Measurements from ENCODE around the gene NDUFC1.
"Not testable (repeated sequence)": the region's sequence is repeated elsewhere in the genome, so short reads cannot be mapped to it uniquely, and the experiment has no call there.

The NDUFC1 gene

DNA sequence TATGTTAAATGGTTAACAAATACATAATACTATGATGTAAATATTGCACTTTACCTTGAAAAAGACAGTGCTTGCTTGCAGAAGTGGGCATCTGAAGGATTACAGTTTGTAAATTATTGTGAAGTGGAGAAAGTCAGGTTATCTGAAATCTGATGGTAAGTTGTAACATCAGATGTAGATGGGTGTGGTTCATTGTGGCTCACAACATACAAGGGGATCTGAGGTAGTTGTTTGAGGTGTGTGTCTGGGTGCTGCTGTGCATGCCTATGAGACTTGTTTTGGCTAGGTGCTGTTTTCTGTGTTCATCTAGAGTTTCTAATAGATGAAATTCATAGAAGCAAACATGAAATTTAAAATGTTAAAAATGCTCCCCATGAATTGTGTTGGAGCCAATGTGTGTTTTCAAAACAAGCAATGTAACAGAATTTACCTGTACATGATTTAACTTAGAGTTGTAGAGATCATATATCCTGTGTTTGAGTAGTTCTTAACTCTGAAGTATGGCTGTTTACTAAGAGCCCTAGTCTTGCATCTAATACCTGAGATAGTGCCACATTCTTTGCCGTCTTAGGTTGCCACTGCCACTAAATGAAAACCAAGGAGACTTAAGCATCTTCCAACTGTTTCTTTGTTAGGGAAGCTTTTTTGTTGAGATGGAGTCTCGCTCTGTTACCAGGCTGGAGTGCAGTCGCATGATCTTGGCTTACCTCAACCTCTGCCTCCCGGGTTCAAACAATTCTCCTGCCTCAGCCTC is 11.9 kb upstream of the NDUFC1 start:
- DNase-seq (ENCODE audit: low spot score in 2 of 2), result no peak
- Mint-ChIP-seq H3K9me3 (no peaks in the 10 kb centered on the region), H3K27ac (ENCODE audit: low read depth) (peak overlapping the region; percentile 90), H3K36me3 (ENCODE audit: insufficient read depth) (peaks cover 4% of the 10 kb centered on the region), H3K4me1 (peaks cover 60% of the 10 kb centered on the region), H3K4me3 (peak overlapping the region; percentile 15), H3K27me3 (no peaks in the 10 kb centered on the region)
- peak; percentile 87 for ATAC-seq (replicated peaks; ENCODE audit: extremely low read depth, poor library complexity, severe bottlenecking)

DNA sequence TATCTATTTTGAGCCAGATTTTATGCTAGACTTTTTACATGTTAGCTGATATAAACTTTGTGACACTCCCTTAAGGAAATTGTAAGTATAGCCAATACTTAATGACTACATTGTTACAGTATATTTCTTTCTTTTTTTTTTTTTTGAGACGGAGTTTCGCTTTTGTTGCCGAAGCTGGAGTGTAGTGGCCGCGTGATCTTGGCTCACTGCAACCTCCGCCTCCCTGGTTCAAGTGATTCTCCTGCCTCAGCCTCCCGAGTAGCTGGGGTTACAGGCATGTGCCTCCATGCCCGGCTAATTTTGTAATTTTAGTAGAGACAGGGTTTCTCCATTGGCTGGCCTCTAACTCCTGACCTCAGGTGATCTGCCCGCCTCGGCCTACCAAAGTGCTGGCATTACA is 11.1 kb upstream of the NDUFC1 start:
- H3K9me3 Mint-ChIP-seq; ATAC-seq (replicated peaks; ENCODE audit: extremely low read depth, poor library complexity, severe bottlenecking); H3K36me3 Mint-ChIP-seq (ENCODE audit: insufficient read depth); DNase-seq (ENCODE audit: low spot score in 2 of 2); H3K27me3 Mint-ChIP-seq: not testable (repeated sequence)
- peak overlapping the region; percentile 90 for H3K27ac Mint-ChIP-seq (ENCODE audit: low read depth)
- peak overlapping the region; percentile 15 for H3K4me3 Mint-ChIP-seq
- peaks cover 63% of the 10 kb centered on the region for H3K4me1 Mint-ChIP-seq

DNA sequence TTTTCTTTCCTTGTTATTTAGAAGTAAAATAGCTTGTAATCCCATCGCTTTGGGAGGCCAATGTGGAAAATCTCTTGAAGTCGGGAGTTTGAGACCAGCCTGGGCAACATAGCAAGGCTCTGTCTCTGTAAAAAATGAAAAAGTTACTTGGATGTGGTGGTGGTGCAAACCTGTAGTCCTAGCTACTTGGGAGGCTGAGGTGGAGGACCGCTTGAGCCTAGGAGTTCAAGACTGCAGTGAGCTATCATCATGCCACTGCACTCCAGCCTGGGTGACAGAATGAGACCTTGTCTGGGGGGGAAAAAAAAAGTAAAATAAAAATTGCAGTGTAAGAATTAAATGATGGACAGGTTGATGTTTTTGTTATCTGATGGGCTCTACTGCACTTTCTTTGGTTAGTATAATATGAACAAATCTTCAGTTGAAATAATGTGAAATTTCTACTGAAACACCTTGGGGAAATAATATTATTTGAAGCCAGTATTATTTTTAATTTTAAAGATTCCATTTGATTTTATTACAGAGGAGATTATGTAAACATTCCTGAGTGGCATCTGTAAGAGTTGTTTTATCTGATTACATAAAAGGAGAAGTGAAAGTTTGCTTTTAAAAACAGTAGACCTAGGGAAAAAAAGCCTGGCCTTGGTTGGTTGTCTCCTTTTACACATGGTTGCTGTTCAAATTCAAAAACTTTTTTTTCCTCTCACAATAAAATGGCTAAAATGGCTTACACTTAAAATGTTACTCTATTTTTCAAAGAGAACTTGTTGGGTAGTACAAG is 10.5 kb upstream of the NDUFC1 start:
- H3K9me3 Mint-ChIP-seq, result no peaks in the 10 kb centered on the region
- H3K27ac Mint-ChIP-seq (ENCODE audit: low read depth), result peak overlapping the region; percentile 90
- no peak for ATAC-seq (replicated peaks; ENCODE audit: extremely low read depth, poor library complexity, severe bottlenecking)
- H3K27me3 Mint-ChIP-seq, result no peaks in the 10 kb centered on the region
- peaks cover 4% of the 10 kb centered on the region for H3K36me3 Mint-ChIP-seq (ENCODE audit: insufficient read depth)
- peaks cover 66% of the 10 kb centered on the region for H3K4me1 Mint-ChIP-seq
- DNase-seq (ENCODE audit: low spot score in 2 of 2), result no peak
- no peak overlapping the region for H3K4me3 Mint-ChIP-seq

DNA sequence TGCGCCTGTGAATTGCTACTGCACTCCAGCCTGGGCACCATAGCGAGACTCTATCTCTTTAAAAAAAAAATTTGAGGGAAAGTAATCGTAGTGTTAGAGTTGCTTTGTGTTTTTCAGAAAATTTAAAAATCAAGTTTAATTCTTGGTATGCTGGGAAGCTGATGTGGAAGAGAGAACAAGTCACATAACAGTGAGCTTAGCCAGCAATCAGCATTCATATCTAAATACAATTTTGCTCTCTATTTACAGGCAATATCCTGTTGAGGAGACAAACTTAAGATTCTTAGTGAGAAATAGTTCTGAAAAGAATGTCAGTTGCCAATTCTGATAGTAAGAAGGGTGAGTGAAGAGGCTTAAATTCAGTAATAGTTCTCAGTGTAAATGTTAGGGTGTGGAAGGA is 9.6 kb upstream of the NDUFC1 start:
- no peaks in the 10 kb centered on the region for H3K27me3 Mint-ChIP-seq
- peaks cover 69% of the 10 kb centered on the region for H3K4me1 Mint-ChIP-seq
- H3K27ac Mint-ChIP-seq (ENCODE audit: low read depth), result peak overlapping the region; percentile 68
- no peak for ATAC-seq (replicated peaks; ENCODE audit: extremely low read depth, poor library complexity, severe bottlenecking)
- no peaks in the 10 kb centered on the region for H3K9me3 Mint-ChIP-seq
- peaks cover 7% of the 10 kb centered on the region for H3K36me3 Mint-ChIP-seq (ENCODE audit: insufficient read depth)
- no peak for DNase-seq (ENCODE audit: low spot score in 2 of 2)
- H3K4me3 Mint-ChIP-seq, result no peak overlapping the region

DNA sequence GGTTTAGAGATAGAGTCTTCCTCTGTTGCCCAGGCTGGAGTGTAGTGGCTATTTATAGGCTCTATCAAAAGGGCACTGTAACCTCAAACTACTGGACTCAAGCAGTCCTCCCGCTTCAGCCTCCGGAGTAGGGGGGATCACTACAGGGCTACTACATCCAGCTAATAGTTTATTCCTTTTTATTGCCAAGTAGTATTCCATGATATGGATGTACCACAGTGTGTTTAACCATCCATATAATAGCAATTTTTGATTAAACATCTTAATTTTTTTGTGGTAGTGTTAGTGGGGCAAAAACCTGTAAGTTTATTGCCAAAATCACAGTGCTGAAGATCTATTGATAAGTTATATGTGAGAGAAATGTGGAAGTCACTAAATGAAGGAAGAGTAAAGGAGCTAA is 2.6 kb upstream of the NDUFC1 start:
- Mint-ChIP-seq H3K4me1 (peaks cover 64% of the 10 kb centered on the region), H3K4me3 (no peak overlapping the region), H3K27ac (ENCODE audit: low read depth) (no peak overlapping the region), H3K9me3 (no peaks in the 10 kb centered on the region), H3K27me3 (no peaks in the 10 kb centered on the region), H3K36me3 (ENCODE audit: insufficient read depth) (peaks cover 24% of the 10 kb centered on the region)
- ATAC-seq (replicated peaks; ENCODE audit: extremely low read depth, poor library complexity, severe bottlenecking) (no peak), DNase-seq (ENCODE audit: low spot score in 2 of 2) (no peak)

DNA sequence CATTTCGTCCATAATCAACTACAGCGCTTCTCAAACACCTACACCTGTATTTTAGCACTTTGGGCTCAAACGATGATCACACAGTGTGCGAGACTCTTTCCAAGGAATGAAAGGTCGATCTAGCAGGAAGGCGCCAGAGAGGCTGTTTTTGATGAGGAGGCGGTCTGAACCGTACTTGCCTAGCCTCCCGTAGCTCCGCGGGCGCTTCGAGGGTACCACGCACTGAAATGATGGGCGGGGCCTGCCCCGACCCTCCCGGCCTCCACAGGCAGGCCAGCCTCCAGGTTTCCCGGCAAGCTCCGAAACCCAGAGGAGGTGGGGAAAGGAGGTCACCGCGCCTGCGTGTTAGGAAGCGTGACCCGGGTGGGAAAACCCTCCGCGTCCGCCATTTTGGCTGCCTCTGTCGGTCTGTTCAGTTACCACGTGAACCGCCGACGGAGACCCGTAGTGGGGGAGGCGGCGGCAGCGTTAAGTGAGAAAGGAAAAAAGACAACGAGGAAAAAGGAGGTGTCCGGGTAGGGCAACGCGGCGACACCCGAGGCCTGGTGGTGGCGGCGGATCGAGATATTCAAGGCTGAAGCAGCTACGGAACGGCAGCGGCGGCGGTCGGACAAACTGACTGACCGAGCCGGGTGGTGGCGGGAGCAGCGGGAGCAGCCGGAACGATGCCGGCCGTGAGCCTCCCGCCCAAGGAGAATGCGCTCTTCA is 1.0 kb downstream of the NDUFC1 start, which contains the start of gene NAA15:
Gene NAA15 (plus strand): TSS at position 393 of the 708 bp plus-strand sequence. CDS start 273 bp downstream, at position 666.
- DNase-seq (ENCODE audit: low spot score in 2 of 2), result peak; percentile 89 to 97
- ATAC-seq (replicated peaks; ENCODE audit: extremely low read depth, poor library complexity, severe bottlenecking), result peak; percentile 90
- Mint-ChIP-seq H3K4me3 (peak within 1 kb of the TSS; percentile 100), H3K9me3 (no peaks in the 10 kb centered on the region), H3K4me1 (peaks cover 41% of the 10 kb centered on the region), H3K27ac (ENCODE audit: low read depth) (peak within 1 kb of the TSS; percentile 100), H3K27me3 (no peaks in the 10 kb centered on the region), H3K36me3 (ENCODE audit: insufficient read depth) (peaks cover 18% of the 10 kb centered on the region)

DNA sequence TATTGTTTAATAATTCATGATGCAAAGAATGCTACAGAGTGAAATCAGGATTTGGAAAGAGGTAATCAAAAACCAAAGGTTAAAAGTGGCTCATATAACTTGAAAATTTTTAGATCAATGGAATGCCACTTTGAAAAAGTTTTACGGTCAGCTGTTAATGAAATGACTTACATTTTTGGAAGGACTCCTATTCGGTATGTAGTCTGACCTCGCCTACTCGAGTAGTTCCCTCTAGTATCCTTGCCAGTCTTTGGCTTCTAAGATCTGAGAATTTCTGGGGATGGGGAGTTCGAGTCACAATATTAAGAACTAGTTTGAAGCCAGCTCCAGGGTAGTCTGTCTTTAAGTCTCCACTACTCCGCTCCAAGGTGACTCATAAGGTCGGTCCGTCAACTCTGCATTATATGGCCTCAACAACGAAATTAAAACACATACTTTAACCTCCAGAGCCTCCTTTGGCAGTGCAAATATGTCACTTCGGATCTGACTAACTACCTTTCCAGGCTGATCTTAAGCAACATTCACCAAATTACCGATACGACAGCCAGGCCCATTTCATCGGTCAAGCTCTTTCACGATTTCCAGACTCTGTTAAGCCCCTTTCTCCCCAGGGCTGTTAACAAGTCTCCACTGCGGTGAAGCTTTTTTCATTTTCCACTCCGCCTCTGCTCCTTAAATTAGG is 1.7 kb downstream of the NDUFC1 start:
- peaks cover 15% of the 10 kb centered on the region for H3K36me3 Mint-ChIP-seq (ENCODE audit: insufficient read depth)
- H3K4me3 Mint-ChIP-seq, result peak overlapping the region; percentile 100
- DNase-seq (ENCODE audit: low spot score in 2 of 2) (no peak), ATAC-seq (replicated peaks; ENCODE audit: extremely low read depth, poor library complexity, severe bottlenecking) (peak; percentile 8)
- peaks cover 41% of the 10 kb centered on the region for H3K4me1 Mint-ChIP-seq
- no peaks in the 10 kb centered on the region for H3K27me3 Mint-ChIP-seq
- H3K9me3 Mint-ChIP-seq, result no peaks in the 10 kb centered on the region
- peak overlapping the region; percentile 100 for H3K27ac Mint-ChIP-seq (ENCODE audit: low read depth)

DNA sequence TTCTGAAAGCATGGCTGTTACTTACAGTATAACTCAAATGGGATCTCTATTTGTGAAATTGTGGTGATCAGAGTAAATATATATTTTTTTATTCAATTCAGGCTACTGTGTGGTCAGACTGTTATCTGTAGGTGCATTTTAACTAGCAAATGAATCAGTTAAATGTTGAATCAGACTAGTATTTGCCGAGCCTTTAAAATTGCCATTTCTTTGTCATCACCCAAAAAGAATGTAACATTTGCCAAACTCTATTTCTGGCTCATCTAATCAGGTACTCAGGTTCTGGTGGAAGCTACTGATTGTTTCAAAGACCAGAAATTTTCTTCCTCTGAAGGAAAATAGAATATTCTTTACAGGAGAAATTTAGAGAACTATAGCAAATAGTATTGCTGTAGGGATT is 2.7 kb downstream of the NDUFC1 start:
- Mint-ChIP-seq H3K27ac (ENCODE audit: low read depth) (no peak overlapping the region), H3K4me3 (no peak overlapping the region)

DNA sequence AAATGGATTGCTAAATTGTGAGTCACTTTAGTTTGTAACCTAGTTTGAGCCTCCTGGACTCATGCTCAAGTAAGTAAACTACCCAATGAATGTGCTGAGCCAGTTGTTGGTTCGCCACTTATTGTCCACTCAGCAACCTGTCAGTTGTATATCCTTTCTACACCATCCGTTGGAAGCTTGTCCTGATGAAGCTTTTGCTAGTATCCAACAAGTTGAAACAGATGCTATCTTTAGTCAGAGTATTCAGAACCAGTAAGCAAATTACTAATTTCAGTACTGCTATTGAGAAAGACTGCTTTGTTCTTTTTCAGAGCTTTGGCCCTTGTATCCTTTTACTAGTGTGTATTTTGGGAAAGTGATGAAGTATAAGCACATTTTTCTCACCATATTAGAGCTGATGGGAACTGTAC is 5.3 kb downstream of the NDUFC1 start:
- DNase-seq (ENCODE audit: low spot score in 2 of 2) (no peak), ATAC-seq (replicated peaks; ENCODE audit: extremely low read depth, poor library complexity, severe bottlenecking) (no peak)
- Mint-ChIP-seq H3K36me3 (ENCODE audit: insufficient read depth) (peaks cover 26% of the 10 kb centered on the region), H3K9me3 (no peaks in the 10 kb centered on the region), H3K27me3 (no peaks in the 10 kb centered on the region), H3K27ac (ENCODE audit: low read depth) (no peak overlapping the region), H3K4me1 (peaks cover 33% of the 10 kb centered on the region), H3K4me3 (no peak overlapping the region)

More for the DNA sequence above, 2.7 kb downstream of the NDUFC1 start:
- ATAC-seq (replicated peaks; ENCODE audit: extremely low read depth, poor library complexity, severe bottlenecking), result no peak
- no peak for DNase-seq (ENCODE audit: low spot score in 2 of 2)
- Mint-ChIP-seq H3K27me3 (no peaks in the 10 kb centered on the region), H3K4me1 (peaks cover 42% of the 10 kb centered on the region), H3K9me3 (no peaks in the 10 kb centered on the region), H3K36me3 (ENCODE audit: insufficient read depth) (peaks cover 20% of the 10 kb centered on the region)

DNA sequence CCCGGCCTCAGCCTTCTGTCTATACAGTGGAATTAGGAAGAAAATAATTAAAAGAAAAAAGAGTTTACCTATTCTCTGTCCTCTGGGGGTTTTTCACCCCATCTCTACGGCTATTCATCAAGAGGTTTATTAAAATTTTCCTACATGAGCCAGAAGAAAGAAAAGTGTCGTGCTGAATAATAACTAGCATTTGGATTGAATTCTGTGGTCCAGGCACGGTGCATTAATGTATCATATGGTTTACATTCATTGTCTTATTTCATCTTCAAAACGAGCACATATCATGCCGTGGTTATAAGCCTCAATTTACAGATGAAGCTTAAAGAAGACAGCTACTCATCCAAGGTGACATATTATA is 6.4 kb downstream of the NDUFC1 start:
- Mint-ChIP-seq H3K9me3 (no peaks in the 10 kb centered on the region), H3K27ac (ENCODE audit: low read depth) (peak overlapping the region; percentile 96), H3K4me1 (peaks cover 25% of the 10 kb centered on the region), H3K4me3 (peak overlapping the region; percentile 99), H3K27me3 (no peaks in the 10 kb centered on the region), H3K36me3 (ENCODE audit: insufficient read depth) (peaks cover 27% of the 10 kb centered on the region)
- DNase-seq (ENCODE audit: low spot score in 2 of 2) (no peak), ATAC-seq (replicated peaks; ENCODE audit: extremely low read depth, poor library complexity, severe bottlenecking) (no peak)

DNA sequence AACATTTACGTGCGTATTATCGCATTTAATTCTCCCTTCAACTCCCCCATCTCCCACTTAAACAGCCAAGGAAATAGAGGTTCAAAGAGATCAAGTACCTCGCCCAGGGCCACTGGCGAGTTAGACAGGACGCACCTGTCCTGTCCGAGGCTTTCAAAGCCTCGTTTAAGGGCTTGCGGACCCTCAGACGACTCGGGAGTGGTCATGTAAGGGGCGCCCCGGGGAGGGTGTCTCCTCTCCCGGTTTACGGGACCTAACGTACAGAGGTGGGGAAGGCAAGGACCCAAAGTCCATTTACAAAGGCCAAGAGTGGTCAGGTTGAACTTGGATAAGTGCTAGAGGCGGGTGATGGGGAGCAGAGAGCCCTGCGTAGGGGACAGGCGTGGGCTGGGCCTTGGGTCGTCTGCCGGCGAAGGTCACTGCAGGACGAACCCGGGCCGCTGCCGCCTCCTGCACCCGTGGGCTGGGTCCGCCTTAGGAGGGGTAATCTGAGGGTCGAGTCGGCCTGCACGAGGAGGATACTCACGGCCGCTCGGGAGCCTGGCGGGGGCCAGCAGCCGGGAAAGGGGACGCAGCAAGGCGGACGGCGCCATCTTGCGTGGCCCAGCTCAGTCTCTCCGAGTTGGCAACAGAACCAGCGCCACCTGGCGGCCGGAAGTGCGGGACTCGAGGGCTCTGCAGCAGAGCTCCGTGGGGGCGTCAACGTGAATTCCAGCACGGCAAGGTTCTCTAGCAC is 6.9 kb downstream of the NDUFC1 start:
- H3K9me3 Mint-ChIP-seq, result no peaks in the 10 kb centered on the region
- ATAC-seq (replicated peaks; ENCODE audit: extremely low read depth, poor library complexity, severe bottlenecking) (peak; percentile 96), DNase-seq (ENCODE audit: low spot score in 2 of 2) (peak; percentile 89 to 99)
- peaks cover 19% of the 10 kb centered on the region for H3K4me1 Mint-ChIP-seq
- peak overlapping the region; percentile 99 for H3K4me3 Mint-ChIP-seq
- H3K27ac Mint-ChIP-seq (ENCODE audit: low read depth), result peak overlapping the region; percentile 96
- H3K36me3 Mint-ChIP-seq (ENCODE audit: insufficient read depth), result peaks cover 28% of the 10 kb centered on the region
- no peaks in the 10 kb centered on the region for H3K27me3 Mint-ChIP-seq

All from central memory CD8-positive, alpha-beta T cell (primary cell).